IMR-90 (cell line): Measurements from ENCODE around the gene CCNQ. TPM values are rescaled to one million over a fixed set of nuclear protein-coding genes. Genes with fewer than 3 reads are reported as not detected.

Experiments used
- ATAC-seq: fragments of 200-7000 bp; cut with Tn5 transposase; 2 replicates; pipeline ENCODE4 v1.9.1; 2020; ENCODE audit warnings: low read depth, mild to moderate bottlenecking, moderate library complexity
- BruUV-seq: library from RNA; stranded (reverse); fragments of 400-500 nt; replicated peaks from 2 replicates; lab custom pipeline; 2021; lab: Mats Ljungman, UMichigan
- CTCF ChIA-PET: fragments of 300-600 bp; formaldehyde crosslinking; extraction: SDS; loops from one replicate; lab custom pipeline; 2021; ENCODE audit warnings: antibody characterized with exemption; lab: Yijun Ruan, JAX
- POLR2A ChIA-PET: fragments of 300-600 bp; sonication (Branson Sonifier 250); formaldehyde crosslinking; loops from one replicate; lab custom pipeline; 2022; ENCODE audit warnings: antibody characterized with exemption; ENCODE audit not compliant: unreplicated experiment; lab: Charles Lee
- DNase-seq: peaks from one replicate; pipeline ENCODE4 v3.0.0; 2013
- H2AFZ ChIP-seq: replicated peaks from 2 replicates; pipeline ENCODE3; 2013; ENCODE audit warnings: low read length, mild to moderate bottlenecking; ENCODE audit not compliant: poor library complexity
- H2AK5ac ChIP-seq: 2 replicates; pipeline ENCODE4 v1.6.1; 2013; ENCODE audit warnings: low read depth, low read length, inconsistent platforms
- H2AK9ac ChIP-seq: replicated peaks from 2 replicates; pipeline ENCODE3; 2013; ENCODE audit warnings: mild to moderate bottlenecking, low read depth, low read length, moderate library complexity; ENCODE audit not compliant: poor library complexity
- H2BK120ac ChIP-seq: 2 replicates; pipeline ENCODE4 v1.6.1; 2013; ENCODE audit warnings: low read depth, low read length, inconsistent platforms
- H2BK15ac ChIP-seq: 3 replicates; pipeline ENCODE4 v1.6.1; 2013; ENCODE audit warnings: low read depth, low read length, inconsistent platforms
- H2BK20ac ChIP-seq: 2 replicates; pipeline ENCODE4 v1.6.1; 2013; ENCODE audit warnings: low read depth, mild to moderate bottlenecking, inconsistent platforms, low read length, moderate library complexity
- H2BK5ac ChIP-seq: 2 replicates; pipeline ENCODE4 v1.6.1; 2013; ENCODE audit warnings: mild to moderate bottlenecking, low read depth, low read length, inconsistent platforms; ENCODE audit not compliant: poor library complexity, severe bottlenecking
- H3K14ac ChIP-seq: replicated peaks from 2 replicates; pipeline ENCODE4 v1.6.1; 2013; ENCODE audit warnings: low read depth, low read length, inconsistent platforms
- H3K18ac ChIP-seq: 2 replicates; pipeline ENCODE4 v1.6.1; 2013; ENCODE audit warnings: low read depth, low read length, control low read depth
- H3K23ac ChIP-seq: 2 replicates; pipeline ENCODE4 v1.6.1; 2013; ENCODE audit warnings: low read depth, low read length, inconsistent platforms
- H3K27ac ChIP-seq: 2 replicates; pipeline ENCODE4 v1.5.1; 2013; ENCODE audit warnings: mild to moderate bottlenecking, control low read depth, low read length; ENCODE audit not compliant: insufficient read depth
- H3K27me3 ChIP-seq: 2 replicates; pipeline ENCODE4 v1.6.1; 2013; ENCODE audit warnings: low read length; ENCODE audit not compliant: control insufficient read depth, insufficient read depth
- H3K36me3 ChIP-seq: 2 replicates; pipeline ENCODE4 v1.6.1; 2013; ENCODE audit warnings: low read length, mixed read lengths; ENCODE audit not compliant: control insufficient read depth, insufficient read depth
- H3K4ac ChIP-seq: 2 replicates; pipeline ENCODE4 v1.6.1; 2013; ENCODE audit warnings: low read depth, low read length, inconsistent platforms
- H3K4me1 ChIP-seq: 2 replicates; pipeline ENCODE4 v1.6.1; 2013; ENCODE audit warnings: low read length, mixed read lengths; ENCODE audit not compliant: control insufficient read depth, insufficient read depth
- H3K4me2 ChIP-seq: 2 replicates; pipeline ENCODE4 v1.6.1; 2013; ENCODE audit warnings: low read depth, mild to moderate bottlenecking, control low read depth, low read length, moderate library complexity
- H3K4me3 ChIP-seq: 2 replicates; pipeline ENCODE4 v1.5.1; 2013; ENCODE audit warnings: low read depth, mild to moderate bottlenecking, control low read depth, low read length, moderate library complexity; ENCODE audit not compliant: insufficient read depth
- H3K56ac ChIP-seq: 2 replicates; pipeline ENCODE4 v1.6.1; 2013; ENCODE audit warnings: low read length, inconsistent platforms; ENCODE audit not compliant: insufficient read depth; ENCODE audit errors: extremely low read depth
- H3K79me1 ChIP-seq, 2 experiments: 2 replicates each; pipeline ENCODE4 v1.6.1; 2013; ENCODE audit warnings: low read length in 2 of 2, inconsistent platforms in 1 of 2, low read depth in 1 of 2
- H3K9ac ChIP-seq: 2 replicates; pipeline ENCODE4 v1.6.1; 2013; ENCODE audit warnings: low read depth, low read length, control low read depth
- H3K9me1 ChIP-seq: 2 replicates; pipeline ENCODE4 v1.6.1; 2013; ENCODE audit warnings: low read length, inconsistent platforms; ENCODE audit not compliant: insufficient read depth
- H3K9me3 ChIP-seq: 2 replicates; pipeline ENCODE4 v1.6.1; 2013; ENCODE audit warnings: low read length; ENCODE audit not compliant: control insufficient read depth, insufficient read depth
- H4K20me1 ChIP-seq: 2 replicates; pipeline ENCODE4 v1.6.1; 2013; ENCODE audit warnings: low read length, inconsistent platforms; ENCODE audit not compliant: insufficient read depth
- H4K5ac ChIP-seq: 2 replicates; pipeline ENCODE4 v1.6.1; 2013; ENCODE audit warnings: mild to moderate bottlenecking, low read depth, low read length, control low read depth
- H4K8ac ChIP-seq, 2 experiments: 2 replicates each; pipeline ENCODE4 v1.6.1; 2013; ENCODE audit warnings: low read depth in 2 of 2, low read length in 2 of 2, control low read depth in 1 of 2, inconsistent platforms in 1 of 2
- H4K91ac ChIP-seq: 2 replicates; pipeline ENCODE4 v1.6.1; 2013; ENCODE audit warnings: low read depth, low read length, inconsistent platforms; ENCODE audit not compliant: insufficient read depth
- CEBPB ChIP-seq: IDR thresholded peaks from 2 replicates; pipeline ENCODE4 v1.6.1; 2012; ENCODE audit warnings: low read depth, low read length, improper control_type of control experiment
- CHD1 ChIP-seq: IDR thresholded peaks from 2 replicates; pipeline ENCODE4 v1.6.1; 2012; ENCODE audit warnings: low read depth, low read length, improper control_type of control experiment
- MAZ ChIP-seq: IDR thresholded peaks from 2 replicates; pipeline ENCODE4 v1.6.1; 2012; ENCODE audit warnings: low read depth, mild to moderate bottlenecking, low read length, improper control_type of control experiment, moderate library complexity, borderline replicate concordance
- NFE2L2 ChIP-seq: fragments of 150-350 bp; IDR thresholded peaks from 2 replicates; pipeline ENCODE4 v1.6.1; 2016; ENCODE audit warnings: low read depth, mild to moderate bottlenecking, low read length
- RAD21 ChIP-seq: IDR thresholded peaks from 2 replicates; pipeline ENCODE4 v1.6.1; 2012; ENCODE audit warnings: low read length, improper control_type of control experiment
- RCOR1 ChIP-seq: IDR thresholded peaks from 2 replicates; pipeline ENCODE4 v1.6.1; 2012; ENCODE audit warnings: mild to moderate bottlenecking, low read length, improper control_type of control experiment; ENCODE audit not compliant: insufficient replicate concordance
- RFX5 ChIP-seq: IDR thresholded peaks from 2 replicates; pipeline ENCODE4 v1.8.0; 2012; ENCODE audit warnings: low read depth, mild to moderate bottlenecking, low read length, moderate library complexity
- SMC3 ChIP-seq: fragments of 150-350 bp; IDR thresholded peaks from 2 replicates; pipeline ENCODE4 v1.6.1; 2016; ENCODE audit warnings: low read depth, mild to moderate bottlenecking, antibody characterized with exemption, low read length, moderate library complexity
- WGBS, 2 experiments: methylation state at CpG; one replicate each; pipeline versions ENCODE4 v1.1.5 to v1.1.7; 2013; ENCODE audit warnings: missing lambda C conversion rate in 2 of 2; ENCODE audit not compliant: insufficient read length in 1 of 2; ENCODE audit errors: extremely low coverage in 2 of 2; 5-methylcytosine and 5-hydroxymethylcytosine counted together
- dilution Hi-C: fragments of 300-500 bp; cut with HindIII; formaldehyde crosslinking; loops from one replicate; pipeline ENCODE4 v1.14.3; 2018; ENCODE audit warnings: low sequenced_read_pairs; ENCODE audit not compliant: unreplicated experiment
- in situ Hi-C: fragments of 300-500 bp; cut with MboI; formaldehyde crosslinking; loops from 3 replicates; pipeline ENCODE4 v1.14.3; 2019; ENCODE audit warnings: low sequenced_read_pairs, inconsistent platforms, mixed read lengths
- intact Hi-C: fragments of 100-400 bp; cut with micrococcal nuclease; formaldehyde crosslinking; loops from 2 replicates; pipeline ENCODE4 v1.10.0; 2022
- polyA plus RNA-seq, 3 experiments: library from polyadenylated mRNA; depleted of rRNA; stranded (reverse); fragments of >200 nt; gene quantifications; 2 replicates each; pipeline ENCODE4 v1.2.3, GENCODE V29; 2012; ENCODE audit warnings: low replicate concordance in 1 of 3
- total RNA-seq: library from RNA; depleted of rRNA; stranded (reverse); fragments of >200 nt; gene quantifications from 2 replicates; pipeline ENCODE4 v1.2.3, GENCODE V29; 2012
- TF ChIP-seq, protein P1 (sequence below): fragments of 150-350 bp; IDR thresholded peaks from 2 replicates; pipeline ENCODE4 v1.6.1; 2017; ENCODE audit warnings: mild to moderate bottlenecking, antibody characterized with exemption, low read length, low read depth

CCNQ gene
- total and polyA plus RNA-seq, 2 of the 4 experiments (the other 2 are of a cell fraction): 27.6 to 35.2 TPM

DNA sequence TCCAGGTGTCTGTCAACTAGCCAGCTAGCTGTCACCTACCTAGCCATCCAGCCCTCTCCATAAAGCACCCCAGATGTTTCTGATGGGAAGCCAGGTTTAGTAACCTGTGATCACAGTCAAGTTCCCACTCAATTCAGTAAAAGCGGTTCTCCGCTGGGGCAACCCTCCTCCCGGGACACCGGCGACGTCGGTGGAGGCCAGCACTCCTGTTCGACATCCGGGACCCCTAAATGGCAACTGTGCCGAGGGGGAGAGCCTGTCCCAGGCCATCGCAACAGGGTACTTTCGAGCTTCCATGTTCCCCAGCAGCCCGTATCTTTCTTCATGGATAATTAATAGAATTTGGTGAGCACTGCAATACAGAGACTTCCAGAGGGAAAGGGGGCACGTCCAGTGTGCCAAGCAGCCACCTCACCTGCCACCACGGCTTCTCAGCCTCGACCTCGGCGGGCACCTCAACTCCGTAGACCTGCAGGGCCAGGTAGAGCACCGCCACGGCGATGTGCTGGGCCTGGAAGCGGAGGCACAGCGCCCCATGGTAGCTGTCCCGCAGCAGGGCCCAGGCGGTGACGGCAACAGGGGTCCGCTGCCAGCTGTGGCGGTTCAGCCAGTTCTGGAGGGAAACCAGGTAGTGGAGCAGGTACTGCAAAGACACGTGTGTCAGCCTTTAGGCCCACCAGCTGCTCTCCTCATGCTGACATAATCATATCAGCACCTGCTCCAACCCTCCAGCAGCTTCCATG, 6.7 kb downstream of the CCNQ start:
- ATAC-seq (no peak), DNase-seq (no peak)
- Histone ChIP-seq H4K20me1 (peaks cover 8% of the 10 kb centered on the region; the same call in 1 of the 2 replicates), H3K23ac (no peak overlapping the region), H3K79me1 (peaks cover 0 to 11% of the 10 kb centered on the region in 2 experiments; a peak in 2 of 4 replicates), H2BK15ac (no peak overlapping the region), H2BK5ac (no peak overlapping the region), H3K4ac (no peak overlapping the region), H2AK9ac (no peak overlapping the region), H3K9me3 (0 out of 2 replicates have a peak, but pooled peaks cover under 1% of the 10 kb centered on the region), H3K56ac (no peak overlapping the region), H4K8ac (no peak overlapping the region), H3K4me1 (no peaks in the 10 kb centered on the region), H3K9me1 (no peaks in the 10 kb centered on the region), H2AK5ac (no peak overlapping the region), H3K14ac (no peak overlapping the region), H3K9ac (no peak overlapping the region), H2BK120ac (no peak overlapping the region), H3K4me2 (no peak overlapping the region), H4K91ac (no peak overlapping the region), H3K4me3 (no peak overlapping the region), H3K18ac (no peak overlapping the region), H2AFZ (no peak overlapping the region), H3K27me3 (no peaks in the 10 kb centered on the region), H4K5ac (no peak overlapping the region), H2BK20ac (no peak overlapping the region), H3K27ac (no peak overlapping the region), H3K36me3 (peaks cover 25% of the 10 kb centered on the region)
- CTCF ChIA-PET: no interaction called here
- TF ChIP-seq RFX5: no peak
- no peak for TF ChIP-seq CHD1
- TF ChIP-seq, protein P1, sequence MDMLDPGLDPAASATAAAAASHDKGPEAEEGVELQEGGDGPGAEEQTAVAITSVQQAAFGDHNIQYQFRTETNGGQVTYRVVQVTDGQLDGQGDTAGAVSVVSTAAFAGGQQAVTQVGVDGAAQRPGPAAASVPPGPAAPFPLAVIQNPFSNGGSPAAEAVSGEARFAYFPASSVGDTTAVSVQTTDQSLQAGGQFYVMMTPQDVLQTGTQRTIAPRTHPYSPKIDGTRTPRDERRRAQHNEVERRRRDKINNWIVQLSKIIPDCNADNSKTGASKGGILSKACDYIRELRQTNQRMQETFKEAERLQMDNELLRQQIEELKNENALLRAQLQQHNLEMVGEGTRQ: no peak
- no peak for TF ChIP-seq RAD21
- no peak for TF ChIP-seq RCOR1
- TF ChIP-seq NFE2L2: no peak
- TF ChIP-seq SMC3: no peak
- no peak for TF ChIP-seq CEBPB
- no peak for TF ChIP-seq MAZ
- intact Hi-C loops (no loop called here), in situ Hi-C loops (no loop called here), dilution Hi-C loops (no loop called here)
- 83% methylated on average over 19 of the region's 30 CpGs; no CpG with 5 or more reads in 1 of the 2 experiments for WGBS, 2 experiments
- POLR2A ChIA-PET: interaction anchor here (0.5 kb wide), 1 partner anchor 787 kb away, joined by 3 read pairs; the partner anchor contains the start of gene EMD
- BruUV-seq: no TSS peak
